ENCODE data around the gene CRYBB1. TPM values are rescaled to one million over a fixed set of nuclear protein-coding genes. Genes with fewer than 3 reads are reported as not detected.

The CRYBB1 gene
- total and polyA plus RNA-seq, 3 experiments from 2014 or later: not detected

DNA sequence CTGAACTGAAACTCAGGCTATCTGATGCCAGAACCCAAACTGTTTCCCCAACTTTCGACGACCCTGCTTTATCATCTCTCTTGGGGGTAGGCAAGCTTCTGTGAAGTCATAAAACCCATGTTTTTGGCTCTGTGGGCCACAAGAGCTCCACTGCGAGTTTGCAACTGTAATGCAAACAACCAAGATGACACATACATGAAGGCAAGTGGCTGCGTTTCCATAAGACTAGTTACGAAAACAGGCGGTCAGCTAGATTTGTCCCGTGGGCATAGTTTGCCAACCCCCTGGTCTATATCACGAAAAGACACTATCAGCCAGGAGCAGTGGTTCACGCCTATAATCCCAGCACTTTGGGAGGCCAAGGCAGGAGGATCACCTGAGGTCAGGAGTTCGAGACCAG is 65.4 kb downstream of the CRYBB1 start:
- no peaks in the 10 kb centered on the region for H3K27me3 ChIP-seq (ENCODE audit: insufficient read depth, low read length, poor library complexity, severe bottlenecking)
- no peak overlapping the region for H3K4me3 ChIP-seq (ENCODE audit: low read length)
- DNase-seq: no peak
- no peaks in the 10 kb centered on the region for H3K27me3 Mint-ChIP-seq
- H3K4me1 Mint-ChIP-seq: peaks cover 46 to 85% (median 59%) of the 10 kb centered on the region in 3 donors
- ChIA-PET CTCF (no interaction called here), POLR2A (no interaction called here)
- H3K4me1 ChIP-seq (ENCODE audit: insufficient read depth, low read length): no peaks in the 10 kb centered on the region
- no peaks in the 10 kb centered on the region for H3K9me3 Mint-ChIP-seq
- H3K36me3 Mint-ChIP-seq: peaks cover 0 to 46% (median 3%) of the 10 kb centered on the region in 3 donors
- no peak overlapping the region for H3K4me3 Mint-ChIP-seq
- H3K27ac ChIP-seq (ENCODE audit: low read depth, low read length): no peak overlapping the region
- no peaks in the 10 kb centered on the region for H3K36me3 ChIP-seq (ENCODE audit: insufficient read depth, low read length)
- peak overlapping the region in 2 of 8 donors; percentile 17 to 54 for H3K27ac Mint-ChIP-seq
- no peaks in the 10 kb centered on the region for H3K9me3 ChIP-seq (ENCODE audit: low read length)

- DNase-seq: no peak
- no peak overlapping the region for H3K4me3 ChIP-seq (ENCODE audit: low read length)
- peaks cover 47 to 85% (median 59%) of the 10 kb centered on the region in 3 donors for H3K4me1 Mint-ChIP-seq
- CTCF ChIA-PET: no interaction called here
- POLR2A ChIA-PET: no interaction called here
- H3K27ac ChIP-seq (ENCODE audit: low read depth, low read length): no peak overlapping the region
- peaks cover 0 to 47% (median 6%) of the 10 kb centered on the region in 3 donors for H3K36me3 Mint-ChIP-seq
- peak overlapping the region in 5 of 8 donors; percentile 17 to 63 (median 55) for H3K27ac Mint-ChIP-seq
- H3K27me3 Mint-ChIP-seq: no peaks in the 10 kb centered on the region
- H3K4me1 ChIP-seq (ENCODE audit: insufficient read depth, low read length): no peaks in the 10 kb centered on the region
- no peak overlapping the region for H3K4me3 Mint-ChIP-seq
- H3K36me3 ChIP-seq (ENCODE audit: insufficient read depth, low read length): no peaks in the 10 kb centered on the region
- no peaks in the 10 kb centered on the region for H3K9me3 Mint-ChIP-seq
- no peaks in the 10 kb centered on the region for H3K27me3 ChIP-seq (ENCODE audit: insufficient read depth, low read length, poor library complexity, severe bottlenecking)
- H3K9me3 ChIP-seq (ENCODE audit: low read length): no peaks in the 10 kb centered on the region
These were observed 66.3 kb downstream of the CRYBB1 start for GRCh38 chr22:26551568-26551967.

DNA sequence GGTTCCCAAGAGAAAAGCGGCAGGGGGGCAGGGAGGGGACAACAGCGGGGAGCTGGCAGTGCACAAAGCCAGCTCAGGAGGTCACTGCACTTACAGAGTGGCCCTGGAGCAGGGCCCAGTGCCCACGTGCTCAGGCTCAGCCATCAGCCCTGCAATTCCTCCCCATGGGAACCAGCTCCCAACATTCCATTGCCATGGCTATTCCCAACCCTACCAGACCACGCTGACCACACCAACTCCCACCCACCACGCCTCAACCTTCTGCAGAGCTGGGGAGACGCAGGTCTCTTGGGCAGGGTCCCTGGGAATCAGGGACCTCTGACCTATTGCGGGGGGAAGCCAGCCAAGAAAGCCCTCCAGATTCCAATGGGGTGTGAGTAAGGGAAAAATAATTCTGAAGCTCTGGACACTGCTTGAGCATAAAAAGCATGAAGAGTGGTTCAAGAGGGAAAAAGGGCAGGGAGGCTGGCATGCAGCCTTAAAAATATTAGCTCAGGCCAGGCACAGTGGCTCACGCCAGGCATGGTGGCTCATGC is 67.3 kb downstream of the CRYBB1 start:
- ChIA-PET POLR2A (no interaction called here), CTCF (no interaction called here)
- H3K4me3 ChIP-seq (ENCODE audit: low read length): no peak overlapping the region
- Mint-ChIP-seq H3K27me3 (no peaks in the 10 kb centered on the region), H3K4me1 (peaks cover 53 to 84% (median 64%) of the 10 kb centered on the region in 3 donors), H3K4me3 (no peak overlapping the region), H3K36me3 (peaks cover 0 to 46% (median 8%) of the 10 kb centered on the region in 3 donors), H3K27ac (peak overlapping the region in 6 of 8 donors; percentile 13 to 75 (median 34)), H3K9me3 (no peaks in the 10 kb centered on the region)
- no peaks in the 10 kb centered on the region for H3K4me1 ChIP-seq (ENCODE audit: insufficient read depth, low read length)
- no peak overlapping the region for H3K27ac ChIP-seq (ENCODE audit: low read depth, low read length)
- H3K36me3 ChIP-seq (ENCODE audit: insufficient read depth, low read length): no peaks in the 10 kb centered on the region
- no peaks in the 10 kb centered on the region for H3K27me3 ChIP-seq (ENCODE audit: insufficient read depth, low read length, poor library complexity, severe bottlenecking)
- no peak for DNase-seq
- H3K9me3 ChIP-seq (ENCODE audit: low read length): no peaks in the 10 kb centered on the region

GRCh38 chr22:26549902-26550497 is 67.8 kb downstream of the CRYBB1 start:
- no peaks in the 10 kb centered on the region for H3K9me3 Mint-ChIP-seq
- H3K4me1 ChIP-seq (ENCODE audit: insufficient read depth, low read length): no peaks in the 10 kb centered on the region
- no peaks in the 10 kb centered on the region for H3K27me3 ChIP-seq (ENCODE audit: insufficient read depth, low read length, poor library complexity, severe bottlenecking)
- DNase-seq: no peak
- H3K27ac ChIP-seq (ENCODE audit: low read depth, low read length): no peak overlapping the region
- no peak overlapping the region for H3K4me3 Mint-ChIP-seq
- peaks cover 0 to 44% (median 8%) of the 10 kb centered on the region in 3 donors for H3K36me3 Mint-ChIP-seq
- H3K27ac Mint-ChIP-seq: peak overlapping the region in 7 of 8 donors; percentile 13 to 85 (median 35)
- no peaks in the 10 kb centered on the region for H3K36me3 ChIP-seq (ENCODE audit: insufficient read depth, low read length)
- H3K27me3 Mint-ChIP-seq: no peaks in the 10 kb centered on the region
- POLR2A ChIA-PET: no interaction called here
- no peak overlapping the region for H3K4me3 ChIP-seq (ENCODE audit: low read length)
- H3K4me1 Mint-ChIP-seq: peaks cover 56 to 82% (median 69%) of the 10 kb centered on the region in 3 donors
- CTCF ChIA-PET: no interaction called here
- H3K9me3 ChIP-seq (ENCODE audit: low read length): no peaks in the 10 kb centered on the region

Other genes starting within 250 kb of the CRYBB1 start
- gene ASPHD2, start 188.8 kb downstream of the CRYBB1 start, total RNA-seq: 10 to 100 TPM; 13.1 to 14.2 TPM
- 4.1 TPM for gene ASPHD2, start 188.8 kb downstream of the CRYBB1 start, polyA plus RNA-seq
- gene HPS4, start 134.2 kb downstream of the CRYBB1 start, total RNA-seq: 10 to 100 TPM; 36.7 to 36.8 TPM
- gene HPS4, start 134.2 kb downstream of the CRYBB1 start, polyA plus RNA-seq: 18.9 TPM
- gene SRRD, start 134.2 kb downstream of the CRYBB1 start, total RNA-seq: 10 to 100 TPM; 32.8 to 33.3 TPM
- gene SRRD, start 134.2 kb downstream of the CRYBB1 start, polyA plus RNA-seq: 28.5 TPM
- gene TFIP11, start 105.6 kb downstream of the CRYBB1 start, total RNA-seq: 10 to 100 TPM; 53.9 to 58.8 TPM
- gene TFIP11, start 105.6 kb downstream of the CRYBB1 start, polyA plus RNA-seq: 41.5 TPM
- gene TPST2, start 27.9 kb downstream of the CRYBB1 start, total RNA-seq: 10 to 100 TPM; 36.7 to 37.3 TPM
- gene TPST2, start 27.9 kb downstream of the CRYBB1 start, polyA plus RNA-seq: 201 TPM
- not detected for gene CRYBA4, start 3.9 kb upstream of the CRYBB1 start, total RNA-seq
- gene CRYBA4, start 3.9 kb upstream of the CRYBB1 start, polyA plus RNA-seq: not detected
- 10 to 100 TPM; 52.2 to 57.5 TPM for gene MIAT, start 39.6 kb upstream of the CRYBB1 start, total RNA-seq
- gene MIAT, start 39.6 kb upstream of the CRYBB1 start, polyA plus RNA-seq: 3.9 TPM

Measured in CD8-positive, alpha-beta memory T cell (primary cell).